Measurements from ENCODE around the gene PLEKHH1.

DNA sequence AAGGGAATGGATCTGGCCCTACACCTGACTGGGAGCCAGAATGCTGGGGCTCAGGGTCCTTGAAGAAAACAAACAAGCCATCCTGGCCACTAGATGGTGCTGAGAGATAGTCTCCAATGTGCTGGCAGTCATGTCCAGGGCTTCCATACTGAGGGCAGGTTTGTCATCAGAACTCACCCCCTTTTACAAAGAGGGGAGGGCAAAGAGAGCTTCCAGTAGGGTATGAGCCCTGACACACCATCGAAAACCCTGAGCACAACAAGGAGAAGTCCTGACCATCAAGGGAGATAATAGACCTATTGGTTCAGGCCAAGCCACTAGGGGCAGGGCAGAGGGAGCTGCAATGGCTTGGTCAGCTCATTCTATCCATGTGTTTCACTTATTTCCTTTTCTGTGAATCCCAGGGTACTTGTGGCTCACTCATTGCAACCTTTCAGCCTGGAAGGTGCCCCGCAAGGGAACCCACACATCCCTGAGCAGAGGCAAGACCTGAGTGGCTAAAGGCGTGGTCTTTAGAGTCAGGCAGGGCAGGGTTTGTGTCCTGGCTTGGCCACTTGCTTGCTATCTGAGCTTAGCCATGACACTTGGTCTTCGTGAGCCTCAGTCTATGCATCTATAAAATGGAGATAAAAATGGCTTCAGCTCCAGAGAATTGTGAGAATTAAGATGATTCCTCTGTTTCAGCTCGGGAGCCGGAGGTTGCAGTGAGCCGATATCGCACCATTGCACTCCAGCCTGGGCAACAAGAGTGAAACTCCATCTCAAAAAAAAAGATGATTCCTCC, 6.2 kb upstream of the PLEKHH1 start:
- TF ChIP-seq CTCF (IDR thresholded peaks at IDR 0.05) (peak; percentile 56 to 97 (median 65)), POLR2A (IDR thresholded peaks at IDR 0.05) (no peak)
